ENCODE results near the gene RIN3. TPM values are rescaled to one million over a fixed set of nuclear protein-coding genes. Genes with fewer than 3 reads are reported as not detected.

RIN3 gene
- total RNA-seq, 3 donors from 2014 or later (not counting 1 experiment from before 2014, with no cell fraction given) = 248 to 289 (median 282) TPM

DNA sequence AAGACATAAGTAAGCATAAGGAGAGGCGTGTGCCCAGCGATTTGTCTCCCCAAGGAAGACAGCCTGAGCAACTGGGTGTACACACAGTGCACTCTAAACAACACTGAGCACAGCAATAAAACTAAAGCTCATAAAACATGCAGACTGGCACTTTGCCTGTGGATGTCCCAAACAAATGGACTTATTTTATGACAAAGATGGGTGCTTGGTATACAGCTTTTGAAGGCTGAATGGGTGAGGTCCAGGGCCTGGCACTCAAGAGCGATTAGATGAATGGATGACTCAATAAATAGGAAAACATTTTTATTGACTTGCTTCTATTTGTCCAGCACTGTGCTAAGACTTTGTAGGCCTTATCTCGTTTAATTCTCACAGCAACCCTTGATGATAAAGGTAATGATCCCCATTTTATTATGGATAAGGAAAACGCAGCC, 206.3 kb downstream of the RIN3 start:
- no peaks in the 10 kb centered on the region for H3K27me3 ChIP-seq (ENCODE audit: control insufficient read depth, insufficient read depth, low read length)
- H3K36me3 Mint-ChIP-seq = no peaks in the 10 kb centered on the region
- peaks cover 22% of the 10 kb centered on the region for H3K4me1 ChIP-seq (ENCODE audit: control insufficient read depth, insufficient read depth, low read length)
- no peaks in the 10 kb centered on the region for H3K36me3 ChIP-seq (ENCODE audit: control insufficient read depth, insufficient read depth, low read length)
- intact Hi-C loops (cut with micrococcal nuclease) = loop anchor here (5.0 kb wide), 1 partner anchor 68 kb away; no protein-coding TSS in a partner anchor
- H3K27ac Mint-ChIP-seq = peak overlapping the region in 1 of 2 donors; percentile 68
- 88% methylated on average over 5 of the region's 5 CpGs for WGBS (ENCODE audit: insufficient coverage)
- peaks cover 0 to 2% of the 10 kb centered on the region in 2 donors for H3K27me3 Mint-ChIP-seq (ENCODE audit: low read depth in 2 of 2)
- ATAC-seq = no peak
- no peaks in the 10 kb centered on the region for H3K9me3 ChIP-seq (ENCODE audit: control insufficient read depth, insufficient read depth, low read length)
- TF ChIP-seq, protein P1, sequence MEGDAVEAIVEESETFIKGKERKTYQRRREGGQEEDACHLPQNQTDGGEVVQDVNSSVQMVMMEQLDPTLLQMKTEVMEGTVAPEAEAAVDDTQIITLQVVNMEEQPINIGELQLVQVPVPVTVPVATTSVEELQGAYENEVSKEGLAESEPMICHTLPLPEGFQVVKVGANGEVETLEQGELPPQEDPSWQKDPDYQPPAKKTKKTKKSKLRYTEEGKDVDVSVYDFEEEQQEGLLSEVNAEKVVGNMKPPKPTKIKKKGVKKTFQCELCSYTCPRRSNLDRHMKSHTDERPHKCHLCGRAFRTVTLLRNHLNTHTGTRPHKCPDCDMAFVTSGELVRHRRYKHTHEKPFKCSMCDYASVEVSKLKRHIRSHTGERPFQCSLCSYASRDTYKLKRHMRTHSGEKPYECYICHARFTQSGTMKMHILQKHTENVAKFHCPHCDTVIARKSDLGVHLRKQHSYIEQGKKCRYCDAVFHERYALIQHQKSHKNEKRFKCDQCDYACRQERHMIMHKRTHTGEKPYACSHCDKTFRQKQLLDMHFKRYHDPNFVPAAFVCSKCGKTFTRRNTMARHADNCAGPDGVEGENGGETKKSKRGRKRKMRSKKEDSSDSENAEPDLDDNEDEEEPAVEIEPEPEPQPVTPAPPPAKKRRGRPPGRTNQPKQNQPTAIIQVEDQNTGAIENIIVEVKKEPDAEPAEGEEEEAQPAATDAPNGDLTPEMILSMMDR (IDR thresholded peaks at IDR 0.05) = no peak
- H3K4me3 Mint-ChIP-seq = no peak overlapping the region
- H3K4me3 ChIP-seq (ENCODE audit: low read length) = no peak overlapping the region
- no peak for DNase-seq
- peaks cover 14% of the 10 kb centered on the region in 2 donors for H3K4me1 Mint-ChIP-seq
- H3K27ac ChIP-seq (ENCODE audit: low read length) = no peak overlapping the region
- H3K9me3 Mint-ChIP-seq = no peaks in the 10 kb centered on the region

DNA sequence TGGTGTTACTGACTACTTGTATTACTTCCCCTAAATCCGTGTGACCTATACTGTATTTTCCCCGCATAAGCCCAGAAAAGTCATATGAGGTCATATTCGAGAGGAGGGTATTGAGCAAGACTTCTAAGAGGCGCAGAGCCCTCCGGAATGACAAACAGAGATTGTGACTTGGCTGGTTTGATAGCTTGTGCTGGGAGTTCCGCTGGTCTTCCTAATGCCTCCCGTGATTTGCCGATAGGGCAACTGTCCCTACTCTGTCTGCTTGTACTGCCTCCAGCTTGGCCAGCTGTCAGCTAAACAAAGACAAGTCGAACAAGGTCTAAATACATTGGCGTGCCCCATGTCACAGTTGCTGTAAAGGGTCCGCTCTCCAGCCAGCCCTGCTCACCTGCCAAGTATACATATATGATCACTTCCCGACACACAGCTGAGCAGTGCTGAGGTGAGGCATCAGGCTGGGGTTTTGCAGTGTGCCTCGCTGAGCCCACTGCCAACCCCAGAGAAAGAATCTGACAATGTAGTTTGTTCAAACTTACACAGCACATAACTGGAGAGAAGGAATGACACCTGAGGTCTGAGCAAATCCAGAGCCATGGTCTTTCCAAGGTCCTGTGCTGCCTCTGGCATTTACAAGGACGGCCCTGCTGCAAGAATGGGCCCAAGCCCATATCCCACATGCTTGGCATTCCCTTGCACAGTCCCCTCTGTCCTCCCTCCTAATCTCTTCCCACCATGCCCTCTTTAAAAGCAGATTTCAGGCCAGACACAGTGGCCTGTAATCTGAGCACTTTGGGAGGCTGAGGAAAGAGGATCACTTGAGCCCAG, 211.1 kb downstream of the RIN3 start:
- no peaks in the 10 kb centered on the region for H3K36me3 Mint-ChIP-seq
- intact Hi-C loops (cut with micrococcal nuclease) = no loop called here
- Histone ChIP-seq H3K4me3 (ENCODE audit: low read length) (no peak overlapping the region), H3K27ac (ENCODE audit: low read length) (no peak overlapping the region), H3K9me3 (ENCODE audit: control insufficient read depth, insufficient read depth, low read length) (no peaks in the 10 kb centered on the region), H3K4me1 (ENCODE audit: control insufficient read depth, insufficient read depth, low read length) (peaks cover 19% of the 10 kb centered on the region), H3K27me3 (ENCODE audit: control insufficient read depth, insufficient read depth, low read length) (no peaks in the 10 kb centered on the region), H3K36me3 (ENCODE audit: control insufficient read depth, insufficient read depth, low read length) (no peaks in the 10 kb centered on the region)
- peaks cover 11 to 14% of the 10 kb centered on the region in 2 donors for H3K27me3 Mint-ChIP-seq (ENCODE audit: low read depth in 2 of 2)
- ATAC-seq (no peak), DNase-seq (no peak)
- no peaks in the 10 kb centered on the region for H3K9me3 Mint-ChIP-seq
- peaks cover 14 to 16% of the 10 kb centered on the region in 2 donors for H3K4me1 Mint-ChIP-seq
- peak overlapping the region in 1 of 2 donors; percentile 76 for H3K27ac Mint-ChIP-seq
- TF ChIP-seq, protein P1 (IDR thresholded peaks at IDR 0.05) = no peak
- 94% methylated on average over 14 of the region's 14 CpGs for WGBS (ENCODE audit: insufficient coverage)
- H3K4me3 Mint-ChIP-seq = no peak overlapping the region

DNA sequence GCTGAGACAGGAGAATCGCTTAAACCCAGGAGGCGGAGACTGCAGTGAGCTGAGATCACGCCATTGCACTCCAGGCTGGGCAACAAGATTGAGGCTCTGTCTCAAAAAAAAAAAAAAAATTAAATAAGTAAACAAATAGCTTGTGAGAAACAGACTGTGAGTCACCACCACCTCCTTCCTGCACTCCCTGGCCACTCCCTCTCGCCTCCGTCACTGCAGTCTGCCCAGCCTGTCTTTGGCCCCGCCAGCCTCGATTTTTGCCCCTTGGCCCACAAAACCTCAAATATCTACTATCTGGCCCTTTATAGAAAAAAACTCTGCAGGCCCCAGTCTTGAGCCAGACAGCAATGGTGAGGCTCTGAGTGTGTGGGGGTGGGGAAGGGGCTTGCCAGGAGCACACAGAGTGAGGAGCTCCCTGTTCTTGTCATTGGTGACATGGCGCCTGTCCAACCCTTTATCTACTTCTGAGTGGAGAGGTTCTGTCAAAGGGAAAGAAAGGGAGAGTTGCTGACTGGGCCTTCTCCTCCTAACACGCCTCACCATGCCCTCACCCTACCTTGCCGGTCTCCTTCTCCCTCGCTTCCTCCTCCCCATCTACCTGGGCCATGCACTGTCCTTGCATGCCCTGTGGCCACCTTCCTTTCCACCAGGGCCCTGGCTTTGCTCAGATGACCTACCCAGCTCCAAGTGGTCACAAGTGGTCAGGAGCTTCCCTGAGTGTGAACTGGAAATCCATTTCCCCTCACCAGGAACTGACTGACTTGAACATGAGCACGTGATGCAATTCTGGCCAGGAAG, 212.8 kb downstream of the RIN3 start:
- Mint-ChIP-seq H3K27ac (peak overlapping the region; percentile 66 to 90), H3K4me3 (peak overlapping the region; percentile 1), H3K36me3 (no peaks in the 10 kb centered on the region), H3K27me3 (ENCODE audit: low read depth in 2 of 2) (peaks cover 11 to 19% of the 10 kb centered on the region in 2 donors), H3K4me1 (peaks cover 14 to 19% of the 10 kb centered on the region in 2 donors), H3K9me3 (no peaks in the 10 kb centered on the region)
- Histone ChIP-seq H3K4me3 (ENCODE audit: low read length) (no peak overlapping the region), H3K4me1 (ENCODE audit: control insufficient read depth, insufficient read depth, low read length) (peaks cover 19% of the 10 kb centered on the region), H3K27me3 (ENCODE audit: control insufficient read depth, insufficient read depth, low read length) (no peaks in the 10 kb centered on the region), H3K9me3 (ENCODE audit: control insufficient read depth, insufficient read depth, low read length) (no peaks in the 10 kb centered on the region), H3K27ac (ENCODE audit: low read length) (no peak overlapping the region), H3K36me3 (ENCODE audit: control insufficient read depth, insufficient read depth, low read length) (no peaks in the 10 kb centered on the region)
- peak; percentile 61 to 77 for DNase-seq
- intact Hi-C loops (cut with micrococcal nuclease) = no loop called here
- TF ChIP-seq, protein P1 (IDR thresholded peaks at IDR 0.05) = no peak
- WGBS (ENCODE audit: insufficient coverage) = 68% methylated on average over 11 of the region's 12 CpGs
- ATAC-seq = peak; percentile 93 to 97 (median 95)
